PFSK-1 (cell line): ENCODE measurements around the gene IVD.

Experiments
- FOXP2 ChIP-seq: optimal IDR thresholded peaks from 2 replicates; pipeline ENCODE3; 2011; ENCODE audit warnings: borderline replicate concordance, control low read depth, inconsistent platforms; ENCODE audit not compliant: insufficient read depth; ENCODE audit errors: extremely low read length, extremely low read depth
- POLR2AphosphoS5 ChIP-seq: IDR thresholded peaks from 2 replicates; pipeline ENCODE4 v1.6.1; 2012; ENCODE audit warnings: low read depth, mild to moderate bottlenecking, control low read depth, low read length, moderate library complexity
- REST ChIP-seq, 2 experiments: IDR thresholded peaks; 2 replicates each; pipeline versions ENCODE4 v1.6.1 to v1.8.0; 2011 to 2012; ENCODE audit warnings: low read depth in 2 of 2, low read length in 2 of 2, control low read depth in 1 of 2, inconsistent platforms in 1 of 2, mild to moderate bottlenecking in 1 of 2, moderate library complexity in 1 of 2; ENCODE audit not compliant: insufficient read depth in 1 of 2
- SIN3A ChIP-seq: IDR thresholded peaks from 2 replicates; pipeline ENCODE4 v1.6.1; 2012; ENCODE audit warnings: mild to moderate bottlenecking, low read length, moderate library complexity, borderline replicate concordance; ENCODE audit not compliant: insufficient read depth
- TAF1 ChIP-seq: IDR thresholded peaks from 2 replicates; pipeline ENCODE4 v1.6.1; 2012; ENCODE audit warnings: low read length, control low read depth, borderline replicate concordance; ENCODE audit not compliant: insufficient read depth

IVD gene

GRCh38 chr15:40439461-40439959, 33.9 kb downstream of the IVD start:
- TF ChIP-seq FOXP2 (peak; percentile 2), TAF1 (no peak), POLR2AphosphoS5 (no peak), REST (IDR thresholded peaks at IDR 0.05; ENCODE audit: insufficient read depth in 1 of 2, low read depth in 2 of 2, low read length in 2 of 2) (no peak), SIN3A (no peak)

- TF ChIP-seq FOXP2 (no peak), REST (IDR thresholded peaks at IDR 0.05; ENCODE audit: insufficient read depth in 1 of 2, low read depth in 2 of 2, low read length in 2 of 2) (no peak), POLR2AphosphoS5 (0 out of 2 replicates have a peak, but pooled peaks have one; percentile 4), SIN3A (no peak), TAF1 (no peak)
These were observed 34.6 kb downstream of the IVD start for GRCh38 chr15:40439960-40440742.

DNA sequence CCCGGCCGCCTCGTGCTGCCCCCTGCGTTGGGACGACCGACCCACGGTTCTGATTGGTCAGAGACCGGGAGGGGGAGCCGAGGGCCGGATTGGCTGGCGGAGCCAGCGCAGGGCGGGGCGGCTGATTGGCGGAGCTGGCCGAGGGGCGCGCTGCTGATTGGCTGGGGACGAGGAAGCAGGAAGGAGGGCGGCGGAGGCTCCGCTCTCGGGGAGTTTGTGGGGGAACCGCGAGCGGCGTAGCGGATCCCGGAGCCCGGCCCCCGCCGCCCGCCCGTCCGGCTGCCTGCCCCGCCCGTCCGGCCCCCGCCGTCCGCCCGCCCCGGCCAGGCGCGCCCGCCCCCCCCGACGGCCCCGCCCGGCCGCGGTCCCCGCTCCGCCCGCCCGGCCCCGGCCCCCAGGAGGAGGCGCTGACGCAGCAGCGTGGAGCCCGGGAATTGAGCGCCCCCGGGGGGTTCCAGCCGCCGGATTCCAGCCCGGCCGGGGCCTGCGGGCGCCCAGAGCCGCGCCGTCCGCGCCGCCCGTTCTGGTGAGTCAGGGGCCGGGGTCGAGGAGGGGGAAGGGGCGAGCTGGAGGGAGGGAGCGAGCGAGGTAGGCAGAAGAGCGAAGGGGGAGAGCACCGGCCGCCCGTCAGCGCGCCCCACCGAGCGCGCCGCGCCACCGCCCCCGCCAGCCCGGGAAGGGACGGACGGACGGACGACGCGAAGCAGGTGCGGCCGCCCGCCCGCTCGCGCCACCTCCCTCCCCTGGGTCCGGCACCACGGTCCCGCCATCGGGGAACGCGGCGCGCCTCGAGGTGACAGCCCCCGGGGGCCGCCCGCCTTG, 35.4 kb downstream of the IVD start, which contains the start of gene BAHD1:
Gene BAHD1 (plus strand): TSS at position 211 of the 822 bp plus-strand sequence. CDS start 17,512 bp downstream, outside the sequence.
- no peak for TF ChIP-seq REST (IDR thresholded peaks at IDR 0.05; ENCODE audit: insufficient read depth in 1 of 2, low read depth in 2 of 2, low read length in 2 of 2)
- no peak for TF ChIP-seq SIN3A

DNA sequence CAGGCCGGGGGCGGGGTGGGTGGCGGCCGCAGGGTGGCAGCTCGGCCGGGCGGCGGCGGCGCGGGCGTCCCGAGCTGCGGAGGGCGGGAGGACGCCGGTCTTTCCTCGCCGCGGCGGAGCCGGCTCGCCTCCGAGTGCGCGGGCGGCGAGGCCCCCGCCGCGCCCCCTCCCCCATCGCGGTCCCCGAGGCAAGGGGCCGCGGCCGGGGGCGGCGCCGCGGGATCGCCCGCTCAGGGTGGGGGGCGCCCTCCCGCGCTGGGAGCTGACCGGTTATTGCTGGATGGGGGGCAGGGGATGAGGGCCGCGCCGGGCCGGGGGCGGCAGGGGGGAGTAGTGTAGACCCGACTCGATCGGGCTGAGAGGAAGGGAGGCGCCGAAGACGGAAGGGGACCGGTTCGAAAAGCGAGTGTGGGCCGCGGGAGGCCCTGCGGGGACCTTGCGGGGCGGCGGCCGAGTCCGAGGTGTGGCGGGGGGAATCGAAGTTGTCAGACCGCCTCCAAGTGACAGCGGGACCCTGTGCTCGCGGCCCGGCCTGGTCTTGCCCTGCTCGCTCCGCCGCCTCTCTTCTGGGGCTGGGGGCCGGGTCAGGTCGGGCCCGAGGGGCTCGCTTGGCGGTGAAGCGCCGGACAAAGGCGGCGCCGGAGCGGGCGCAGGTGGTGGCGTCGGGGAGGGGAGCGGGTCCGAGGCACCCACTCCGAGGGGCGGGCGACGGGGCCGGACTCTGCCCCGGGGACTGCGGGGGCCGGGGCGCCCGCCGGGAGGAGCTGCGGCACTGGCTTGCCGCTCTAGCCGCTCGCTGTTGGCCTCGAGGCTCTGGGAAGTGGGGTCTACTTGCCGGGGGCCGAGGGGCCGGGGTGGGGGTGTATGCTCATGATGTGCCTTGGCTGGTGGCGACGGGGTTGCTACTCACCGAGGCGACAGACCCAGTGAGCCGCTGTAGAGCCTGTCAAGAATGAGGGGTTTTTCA, 36.3 kb downstream of the IVD start:
- no peak for TF ChIP-seq TAF1
- TF ChIP-seq REST (IDR thresholded peaks at IDR 0.05; ENCODE audit: insufficient read depth in 1 of 2, low read depth in 2 of 2, low read length in 2 of 2) = no peak
- no peak for TF ChIP-seq POLR2AphosphoS5
- no peak; the same call in 1 of the 2 replicates for TF ChIP-seq SIN3A
- TF ChIP-seq FOXP2 = no peak
